Measurements from ENCODE around the gene OTUD6A.

GRCh38 chrX:70033348-70034051 is 28.8 kb upstream of the OTUD6A start:
- TF ChIP-seq, protein P1, sequence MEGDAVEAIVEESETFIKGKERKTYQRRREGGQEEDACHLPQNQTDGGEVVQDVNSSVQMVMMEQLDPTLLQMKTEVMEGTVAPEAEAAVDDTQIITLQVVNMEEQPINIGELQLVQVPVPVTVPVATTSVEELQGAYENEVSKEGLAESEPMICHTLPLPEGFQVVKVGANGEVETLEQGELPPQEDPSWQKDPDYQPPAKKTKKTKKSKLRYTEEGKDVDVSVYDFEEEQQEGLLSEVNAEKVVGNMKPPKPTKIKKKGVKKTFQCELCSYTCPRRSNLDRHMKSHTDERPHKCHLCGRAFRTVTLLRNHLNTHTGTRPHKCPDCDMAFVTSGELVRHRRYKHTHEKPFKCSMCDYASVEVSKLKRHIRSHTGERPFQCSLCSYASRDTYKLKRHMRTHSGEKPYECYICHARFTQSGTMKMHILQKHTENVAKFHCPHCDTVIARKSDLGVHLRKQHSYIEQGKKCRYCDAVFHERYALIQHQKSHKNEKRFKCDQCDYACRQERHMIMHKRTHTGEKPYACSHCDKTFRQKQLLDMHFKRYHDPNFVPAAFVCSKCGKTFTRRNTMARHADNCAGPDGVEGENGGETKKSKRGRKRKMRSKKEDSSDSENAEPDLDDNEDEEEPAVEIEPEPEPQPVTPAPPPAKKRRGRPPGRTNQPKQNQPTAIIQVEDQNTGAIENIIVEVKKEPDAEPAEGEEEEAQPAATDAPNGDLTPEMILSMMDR (IDR thresholded peaks at IDR 0.05) = no peak
- TF ChIP-seq POLR2A (IDR thresholded peaks at IDR 0.05) = no peak
- no peak for TF ChIP-seq POLR2AphosphoS5 (IDR thresholded peaks at IDR 0.05; ENCODE audit: insufficient read depth in 1 of 2, low read depth in 1 of 2)
